Neural cell (in vitro differentiated cells): ENCODE results near the gene TCP10L. TPM values are rescaled to one million over a fixed set of nuclear protein-coding genes. Genes with fewer than 3 reads are reported as not detected.

Source experiments
- H2AFZ ChIP-seq: fragments of 200-600, 300-800 bp; sonication (generic), shearing (Covaris generic); 2 replicates; pipeline ENCODE4 v1.6.0; 2014; ENCODE audit warnings: low read depth, mild to moderate bottlenecking, antibody characterized with exemption, low read length, moderate library complexity
- H3F3A ChIP-seq: fragments of 200-600 bp; shearing (Covaris generic); 2 replicates; pipeline ENCODE4 v1.6.1; 2016; ENCODE audit warnings: mild to moderate bottlenecking, moderate library complexity, mixed read lengths, antibody characterized with exemption, low read length; ENCODE audit not compliant: insufficient read depth, poor library complexity, severe bottlenecking
- H3K27ac ChIP-seq: fragments of 200-600, 300-800 bp; sonication (generic), shearing (Covaris generic); 2 replicates; pipeline ENCODE4 v1.5.1; 2014; ENCODE audit warnings: mild to moderate bottlenecking, low read length, moderate library complexity
- H3K27me3 ChIP-seq: fragments of 300-800, 200-600 bp; sonication (generic), shearing (Covaris generic); 2 replicates; pipeline ENCODE4 v1.6.0; 2014; ENCODE audit warnings: mild to moderate bottlenecking, low read depth, low read length, moderate library complexity; ENCODE audit not compliant: insufficient read depth
- H3K36me3 ChIP-seq: fragments of 300-800, 200-600 bp; sonication (generic), shearing (Covaris generic); 2 replicates; pipeline ENCODE4 v1.5.1; 2014; ENCODE audit warnings: mild to moderate bottlenecking, antibody characterized with exemption, low read length, moderate library complexity; ENCODE audit not compliant: insufficient read depth
- H3K4me2 ChIP-seq: fragments of 300-800, 200-600 bp; sonication (generic), shearing (Covaris generic); 2 replicates; pipeline ENCODE4 v1.6.0; 2014; ENCODE audit warnings: mild to moderate bottlenecking, low read length
- H3K4me3 ChIP-seq: fragments of 300-800, 200-600 bp; sonication (generic), shearing (Covaris generic); 2 replicates; pipeline ENCODE4 v1.5.1; 2014; ENCODE audit warnings: mild to moderate bottlenecking, low read length, moderate library complexity
- H3K79me2 ChIP-seq: fragments of 200-600 bp; shearing (Covaris generic); replicated peaks from 2 replicates; pipeline ENCODE4 v1.6.0; 2014; ENCODE audit warnings: mild to moderate bottlenecking, low read length, moderate library complexity; ENCODE audit not compliant: insufficient read depth
- H3K9ac ChIP-seq: fragments of 300-800, 200-600 bp; sonication (generic), shearing (Covaris generic); 2 replicates; pipeline ENCODE4 v1.6.1; 2016; ENCODE audit warnings: mild to moderate bottlenecking, low read length, mixed read lengths
- H3K9me2 ChIP-seq: fragments of 200-600 bp; shearing (Covaris generic); 2 replicates; pipeline ENCODE4 v1.6.1; 2016; ENCODE audit warnings: mild to moderate bottlenecking, low read length, mixed read lengths; ENCODE audit not compliant: insufficient read depth
- H3K9me3 ChIP-seq: fragments of 200-600, 300-800 bp; sonication (generic), shearing (Covaris generic); 2 replicates; pipeline ENCODE4 v1.6.1; 2016; ENCODE audit warnings: mild to moderate bottlenecking, mixed run types, low read length, moderate library complexity, mixed read lengths
- H4K20me1 ChIP-seq: fragments of 200-600 bp; shearing (Covaris generic); 2 replicates; pipeline ENCODE4 v1.6.1; 2016; ENCODE audit warnings: mild to moderate bottlenecking, mixed run types; ENCODE audit not compliant: insufficient read depth
- CTCF ChIP-seq: fragments of 450-650 bp; IDR thresholded peaks from 2 replicates; pipeline ENCODE4 v1.5.1; 2014; ENCODE audit warnings: antibody characterized with exemption, mild to moderate bottlenecking, moderate library complexity; ENCODE audit not compliant: poor library complexity, severe bottlenecking
- EP300 ChIP-seq: fragments of 450-650 bp; conservative IDR thresholded peaks from 2 replicates; pipeline ENCODE4 v1.6.1; 2014; ENCODE audit warnings: antibody characterized with exemption, mild to moderate bottlenecking, moderate library complexity; ENCODE audit not compliant: poor library complexity, severe bottlenecking
- POLR2AphosphoS5 ChIP-seq: IDR thresholded peaks from 2 replicates; pipeline ENCODE4 v1.6.1; 2012
- RAD21 ChIP-seq: fragments of 450-650 bp; conservative IDR thresholded peaks from 2 replicates; pipeline ENCODE4 v1.6.1; 2014; ENCODE audit warnings: antibody characterized with exemption, mild to moderate bottlenecking, moderate library complexity
- REST ChIP-seq: IDR thresholded peaks from 2 replicates; pipeline ENCODE4 v1.6.1; 2012; ENCODE audit warnings: borderline replicate concordance
- SMC3 ChIP-seq: fragments of 450-650 bp; conservative IDR thresholded peaks from 2 replicates; pipeline ENCODE4 v1.6.1; 2014; ENCODE audit warnings: antibody characterized with exemption, mild to moderate bottlenecking, moderate library complexity; ENCODE audit not compliant: poor library complexity
- TAF1 ChIP-seq: IDR thresholded peaks from 2 replicates; pipeline ENCODE4 v1.6.1; 2012; ENCODE audit warnings: low read depth
- polyA plus RNA-seq: library from polyadenylated mRNA; depleted of rRNA; stranded (reverse); fragments of >200 nt; gene quantifications from 2 replicates; pipeline ENCODE4 v1.2.3, GENCODE V29; 2014
- small RNA-seq, 3 experiments: library from RNA; depleted of rRNA; stranded (forward); fragments of <200 nt; gene quantifications; one replicate each; pipeline ENCODE3, GENCODE V24; 2012

TCP10L gene
- polyA plus RNA-seq, 1 donor from 2014 or later: 1.7 TPM

GRCh38 chr21:32523988-32524719 lies 61.2 kb downstream of the TCP10L start:
- no peaks in the 10 kb centered on the region for H3K36me3 ChIP-seq
- H3K4me2 ChIP-seq: no peak overlapping the region
- H3K79me2 ChIP-seq: no peaks in the 10 kb centered on the region
- H3K27ac ChIP-seq: no peak overlapping the region
- no peaks in the 10 kb centered on the region for H4K20me1 ChIP-seq
- no peaks in the 10 kb centered on the region for H3K9me2 ChIP-seq
- no peaks in the 10 kb centered on the region for H3K27me3 ChIP-seq
- no peaks in the 10 kb centered on the region for H3F3A ChIP-seq
- no peaks in the 10 kb centered on the region for H3K9me3 ChIP-seq
- TF ChIP-seq SMC3 (no peak), EP300 (no peak), POLR2AphosphoS5 (no peak), RAD21 (no peak), REST (no peak), TAF1 (no peak), CTCF (no peak)
- H3K9ac ChIP-seq: no peak overlapping the region
- no peak overlapping the region for H2AFZ ChIP-seq
- no peak overlapping the region for H3K4me3 ChIP-seq

Small RNA genes within 50 kb of the gene (small RNA-seq; reads per million reads assigned to genes)
- 0 reads per million in 3 experiments for gene RF00438
- 0 reads per million in 3 experiments for gene RNA5SP490

Other genes starting within 250 kb of the TCP10L start
- 4.4 and 6.6 TPM in 2 replicates for gene URB1, start 192.5 kb downstream of the TCP10L start, polyA plus RNA-seq
- 0.48 and 2.1 TPM in 2 replicates for gene EVA1C, start 172.8 kb downstream of the TCP10L start, polyA plus RNA-seq
- 101 and 105 TPM in 2 replicates for gene CFAP298, start 26.9 kb upstream of the TCP10L start, polyA plus RNA-seq
- 19.0 and 24.1 TPM in 2 replicates for gene SYNJ1, start 142.5 kb upstream of the TCP10L start, polyA plus RNA-seq
- gene PAXBP1, start 186.2 kb upstream of the TCP10L start, polyA plus RNA-seq: 211 and 218 TPM in 2 replicates